Neural progenitor cell (in vitro differentiated cells): ENCODE results near the gene LTBP1. TPM values are rescaled to one million over a fixed set of nuclear protein-coding genes. Genes with fewer than 3 reads are reported as not detected.

Source experiments
- DNase-seq: peaks from one replicate; pipeline ENCODE4 v3.0.0-alpha.2; 2016; ENCODE audit warnings: low spot score
- H2AFZ ChIP-seq: fragments of 200-600 bp; sonication (generic); replicated peaks from 2 replicates; pipeline ENCODE4 v1.6.1; 2016; ENCODE audit warnings: antibody characterized with exemption
- H3F3A ChIP-seq: fragments of 200-600 bp; sonication (generic); 2 replicates; pipeline ENCODE4 v1.6.1; 2016; ENCODE audit warnings: antibody characterized with exemption, low read depth
- H3K27ac ChIP-seq: fragments of 200-600 bp; sonication (generic); 2 replicates; pipeline ENCODE4 v1.5.1; 2016; ENCODE audit warnings: mild to moderate bottlenecking
- H3K27me3 ChIP-seq: fragments of 200-600 bp; sonication (generic); 2 replicates; pipeline ENCODE4 v1.6.1; 2016; ENCODE audit warnings: mild to moderate bottlenecking, moderate library complexity
- H3K36me3 ChIP-seq: fragments of 200-600 bp; sonication (generic); 2 replicates; pipeline ENCODE4 v1.5.1; 2016
- H3K4me1 ChIP-seq: fragments of 200-600 bp; sonication (generic); 2 replicates; pipeline ENCODE4 v1.6.1; 2016; ENCODE audit warnings: mixed run types
- H3K4me2 ChIP-seq: fragments of 200-600 bp; sonication (generic); 2 replicates; pipeline ENCODE4 v1.6.1; 2016
- H3K4me3 ChIP-seq: fragments of 200-600 bp; sonication (generic); 2 replicates; pipeline ENCODE4 v1.5.1; 2016
- H3K79me2 ChIP-seq: fragments of 200-600 bp; sonication (generic); 2 replicates; pipeline ENCODE4 v1.6.1; 2016; ENCODE audit warnings: low read depth
- H3K9ac ChIP-seq: fragments of 200-600 bp; sonication (generic); 2 replicates; pipeline ENCODE4 v1.6.1; 2016
- H3K9me3 ChIP-seq: fragments of 200-600 bp; sonication (generic); 2 replicates; pipeline ENCODE4 v1.5.1; 2016; ENCODE audit warnings: low read depth
- H4K20me1 ChIP-seq: fragments of 200-600 bp; sonication (generic); 2 replicates; pipeline ENCODE4 v1.6.1; 2016; ENCODE audit warnings: low read depth
- H3K27ac Mint-ChIP-seq: 3 replicates; pipeline ENCODE4 v1.8.0; 2021; ENCODE audit warnings: mixed read lengths
- H3K27me3 Mint-ChIP-seq: 2 replicates; pipeline ENCODE4 v1.8.0; 2022; ENCODE audit warnings: low read depth, mild to moderate bottlenecking, inconsistent platforms, moderate library complexity, mixed read lengths; ENCODE audit not compliant: insufficient read depth
- H3K36me3 Mint-ChIP-seq: 3 replicates; pipeline ENCODE4 v1.8.0; 2021; ENCODE audit warnings: mixed read lengths
- H3K4me1 Mint-ChIP-seq: 3 replicates; pipeline ENCODE4 v1.8.0; 2021; ENCODE audit warnings: mixed read lengths
- H3K4me3 Mint-ChIP-seq: 3 replicates; pipeline ENCODE4 v1.8.0; 2021; ENCODE audit warnings: mild to moderate bottlenecking, moderate library complexity, mixed read lengths
- H3K9me3 Mint-ChIP-seq: 3 replicates; pipeline ENCODE4 v1.8.0; 2020; ENCODE audit warnings: mixed read lengths
- EZH2 ChIP-seq: fragments of 200-600 bp; sonication (generic); IDR thresholded peaks from 2 replicates; pipeline ENCODE4 v1.6.1; 2017; ENCODE audit warnings: antibody characterized with exemption, mild to moderate bottlenecking, moderate library complexity
- EZH2phosphoT487 ChIP-seq: fragments of 200-600 bp; sonication (generic); IDR thresholded peaks from 2 replicates; pipeline ENCODE4 v1.6.1; 2017; ENCODE audit warnings: antibody characterized with exemption
- total RNA-seq: library from RNA; depleted of rRNA; stranded (reverse); fragments of >200 nt; gene quantifications from 2 replicates; pipeline ENCODE4 v1.2.3, GENCODE V29; 2015; ENCODE audit warnings: low replicate concordance
- TF ChIP-seq, protein P1 (sequence below): fragments of 200-600 bp; sonication (generic); IDR thresholded peaks from 2 replicates; pipeline ENCODE4 v1.5.1; 2017; ENCODE audit warnings: antibody characterized with exemption, mild to moderate bottlenecking

The LTBP1 gene
- total RNA-seq, 1 donor from 2014 or later: 50.5 TPM

DNA sequence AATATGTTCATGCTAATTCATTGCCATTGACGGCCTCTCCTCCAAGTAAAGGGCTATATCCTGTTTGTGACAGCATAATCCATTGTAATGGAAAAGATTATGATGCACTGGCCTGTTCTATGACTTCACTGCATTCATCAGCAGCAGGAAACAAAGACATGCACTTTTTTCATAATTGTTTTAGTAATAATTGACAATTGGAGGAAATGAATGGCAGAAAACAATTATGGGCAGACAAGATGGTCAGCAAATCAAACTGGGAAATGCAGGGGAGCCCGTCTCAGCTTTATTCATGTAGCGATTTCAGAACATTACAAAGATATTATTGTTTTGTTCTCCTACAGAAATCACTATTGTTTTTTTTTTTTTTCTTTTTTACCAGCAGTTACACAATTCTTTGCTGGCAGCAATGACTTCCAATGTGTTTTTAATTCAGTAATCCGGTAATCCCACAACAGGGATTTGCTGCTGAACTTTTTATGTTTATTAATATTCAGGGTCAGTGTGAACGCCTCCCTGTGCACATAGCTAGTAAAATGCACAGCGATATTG lies 495.9 kb downstream of the LTBP1 start:
- Histone ChIP-seq H3K9me3 (no peaks in the 10 kb centered on the region), H3K27ac (no peak overlapping the region), H3F3A (no peaks in the 10 kb centered on the region), H3K9ac (no peak overlapping the region), H3K4me3 (no peak overlapping the region), H3K4me2 (no peak overlapping the region), H3K36me3 (no peaks in the 10 kb centered on the region), H3K4me1 (no peaks in the 10 kb centered on the region), H4K20me1 (no peaks in the 10 kb centered on the region), H3K79me2 (no peaks in the 10 kb centered on the region), H3K27me3 (no peaks in the 10 kb centered on the region), H2AFZ (peak overlapping the region; percentile 42)
- H3K36me3 Mint-ChIP-seq: no peaks in the 10 kb centered on the region
- no peak for TF ChIP-seq EZH2
- TF ChIP-seq, protein P1, sequence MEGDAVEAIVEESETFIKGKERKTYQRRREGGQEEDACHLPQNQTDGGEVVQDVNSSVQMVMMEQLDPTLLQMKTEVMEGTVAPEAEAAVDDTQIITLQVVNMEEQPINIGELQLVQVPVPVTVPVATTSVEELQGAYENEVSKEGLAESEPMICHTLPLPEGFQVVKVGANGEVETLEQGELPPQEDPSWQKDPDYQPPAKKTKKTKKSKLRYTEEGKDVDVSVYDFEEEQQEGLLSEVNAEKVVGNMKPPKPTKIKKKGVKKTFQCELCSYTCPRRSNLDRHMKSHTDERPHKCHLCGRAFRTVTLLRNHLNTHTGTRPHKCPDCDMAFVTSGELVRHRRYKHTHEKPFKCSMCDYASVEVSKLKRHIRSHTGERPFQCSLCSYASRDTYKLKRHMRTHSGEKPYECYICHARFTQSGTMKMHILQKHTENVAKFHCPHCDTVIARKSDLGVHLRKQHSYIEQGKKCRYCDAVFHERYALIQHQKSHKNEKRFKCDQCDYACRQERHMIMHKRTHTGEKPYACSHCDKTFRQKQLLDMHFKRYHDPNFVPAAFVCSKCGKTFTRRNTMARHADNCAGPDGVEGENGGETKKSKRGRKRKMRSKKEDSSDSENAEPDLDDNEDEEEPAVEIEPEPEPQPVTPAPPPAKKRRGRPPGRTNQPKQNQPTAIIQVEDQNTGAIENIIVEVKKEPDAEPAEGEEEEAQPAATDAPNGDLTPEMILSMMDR: no peak
- no peak for TF ChIP-seq EZH2phosphoT487
- no peaks in the 10 kb centered on the region for H3K27me3 Mint-ChIP-seq
- H3K9me3 Mint-ChIP-seq: no peaks in the 10 kb centered on the region
- no peak for DNase-seq
- H3K4me3 Mint-ChIP-seq: no peak overlapping the region
- H3K27ac Mint-ChIP-seq: no peak overlapping the region
- H3K4me1 Mint-ChIP-seq: no peaks in the 10 kb centered on the region

DNA sequence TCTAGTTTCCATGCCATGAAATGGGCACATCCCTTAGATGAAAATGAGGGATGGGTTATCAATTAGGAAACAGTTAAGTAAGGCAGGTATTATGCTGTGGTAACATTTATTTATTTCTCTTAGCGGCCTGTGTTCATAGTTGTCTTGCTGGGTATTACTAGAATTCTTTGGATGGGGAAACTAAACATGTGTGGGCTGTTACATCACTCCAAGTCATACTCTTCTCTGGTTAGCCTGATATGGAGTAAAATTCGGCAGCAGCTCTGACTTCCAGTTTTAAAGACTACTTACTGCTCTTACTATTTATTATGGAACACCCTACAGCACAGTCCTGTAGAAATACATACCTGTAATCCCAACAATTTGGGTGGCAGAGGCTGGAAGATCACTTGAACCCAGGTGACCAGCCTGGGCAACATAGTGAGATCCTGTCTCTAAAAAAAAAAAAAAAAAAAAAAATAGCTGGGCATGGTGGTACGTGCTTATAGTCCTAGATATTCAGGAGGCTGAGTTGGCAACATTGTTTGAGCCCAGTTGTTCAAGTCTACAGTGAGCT lies 496.6 kb downstream of the LTBP1 start:
- Histone ChIP-seq H3K4me2 (no peak overlapping the region), H3K9ac (no peak overlapping the region), H3K4me3 (no peak overlapping the region), H3K9me3 (no peaks in the 10 kb centered on the region), H3K27me3 (no peaks in the 10 kb centered on the region), H3K79me2 (no peaks in the 10 kb centered on the region), H3F3A (no peaks in the 10 kb centered on the region), H2AFZ (no peak overlapping the region), H4K20me1 (no peaks in the 10 kb centered on the region), H3K4me1 (no peaks in the 10 kb centered on the region), H3K27ac (no peak overlapping the region), H3K36me3 (no peaks in the 10 kb centered on the region)
- Mint-ChIP-seq H3K27me3 (no peaks in the 10 kb centered on the region), H3K4me1 (no peaks in the 10 kb centered on the region), H3K27ac (no peak overlapping the region), H3K9me3 (no peaks in the 10 kb centered on the region), H3K4me3 (no peak overlapping the region), H3K36me3 (no peaks in the 10 kb centered on the region)
- DNase-seq: no peak
- TF ChIP-seq EZH2 (no peak), EZH2phosphoT487 (no peak)
- TF ChIP-seq, protein P1: no peak

DNA sequence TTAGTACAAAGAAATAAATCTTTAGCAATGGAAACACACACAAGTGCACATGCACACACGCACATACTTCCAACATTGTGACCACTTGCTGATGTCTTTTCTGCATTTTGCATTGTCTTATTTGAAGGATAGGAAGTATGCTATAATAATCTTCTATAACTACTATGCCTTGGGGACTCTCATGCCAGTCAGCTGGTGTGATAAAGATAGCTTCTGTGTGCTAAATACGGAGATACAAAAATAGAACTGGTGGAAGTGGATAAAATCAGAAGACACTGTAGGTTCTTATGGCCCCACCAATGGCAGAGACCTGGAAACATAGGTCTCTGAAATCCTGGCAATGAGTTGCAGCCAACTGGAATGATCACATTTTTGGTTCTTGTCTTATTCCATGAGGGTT lies 498.2 kb downstream of the LTBP1 start:
- Mint-ChIP-seq H3K27ac (no peak overlapping the region), H3K4me1 (no peaks in the 10 kb centered on the region), H3K9me3 (no peaks in the 10 kb centered on the region), H3K4me3 (no peak overlapping the region), H3K27me3 (no peaks in the 10 kb centered on the region), H3K36me3 (no peaks in the 10 kb centered on the region)
- H3K4me2 ChIP-seq: no peak overlapping the region
- H3K4me1 ChIP-seq: no peaks in the 10 kb centered on the region
- TF ChIP-seq EZH2 (no peak), EZH2phosphoT487 (no peak)
- TF ChIP-seq, protein P1: no peak
- H3K9ac ChIP-seq: no peak overlapping the region
- no peaks in the 10 kb centered on the region for H3K9me3 ChIP-seq
- H3K4me3 ChIP-seq: no peak overlapping the region
- DNase-seq: no peak
- no peaks in the 10 kb centered on the region for H3F3A ChIP-seq
- H3K27me3 ChIP-seq: no peaks in the 10 kb centered on the region
- H3K27ac ChIP-seq: no peak overlapping the region
- H3K79me2 ChIP-seq: no peaks in the 10 kb centered on the region
- H2AFZ ChIP-seq: no peak overlapping the region
- no peaks in the 10 kb centered on the region for H3K36me3 ChIP-seq
- H4K20me1 ChIP-seq: no peaks in the 10 kb centered on the region
